WERI-Rb-1 (cell line): Measurements from ENCODE around the gene CSF1R.

Source experiments
- DNase-seq: peaks from one replicate; pipeline ENCODE4 v3.0.0-alpha.2; 2020
- H3K27ac ChIP-seq: fragments of 250-450 bp; sonication (Bioruptor Pico); 2 replicates; pipeline ENCODE4 v1.5.1; 2020; ENCODE audit warnings: mild to moderate bottlenecking, moderate library complexity
- H3K27me3 ChIP-seq: fragments of 250-450 bp; sonication (Bioruptor Pico); 2 replicates; pipeline ENCODE4 v1.5.1; 2021; ENCODE audit warnings: mild to moderate bottlenecking, low read depth, moderate library complexity; ENCODE audit not compliant: insufficient read depth, severe bottlenecking
- H3K36me3 ChIP-seq: fragments of 250-450 bp; sonication (Bioruptor Pico); 2 replicates; pipeline ENCODE4 v1.5.1; 2020; ENCODE audit warnings: mild to moderate bottlenecking, moderate library complexity
- H3K4me3 ChIP-seq: 2 replicates; pipeline ENCODE4 v1.5.1; 2011; ENCODE audit warnings: low read depth, mild to moderate bottlenecking, control low read depth, low read length
- H3K9me3 ChIP-seq: fragments of 250-450 bp; sonication (Bioruptor Pico); 2 replicates; pipeline ENCODE4 v1.5.1; 2021; ENCODE audit warnings: mild to moderate bottlenecking, moderate library complexity; ENCODE audit not compliant: severe bottlenecking
- CTCF ChIP-seq: IDR thresholded peaks from 2 replicates; pipeline ENCODE4 v1.5.1; 2011; ENCODE audit warnings: low read depth, mild to moderate bottlenecking, control low read depth, inconsistent platforms, low read length

The CSF1R gene

GRCh38 chr5:150068472-150068871 lies 17.9 kb downstream of the CSF1R start:
- no peaks in the 10 kb centered on the region for H3K27me3 ChIP-seq
- H3K9me3 ChIP-seq, result no peaks in the 10 kb centered on the region
- no peaks in the 10 kb centered on the region for H3K36me3 ChIP-seq
- H3K4me3 ChIP-seq, result no peak overlapping the region
- no peak for TF ChIP-seq CTCF
- no peak for DNase-seq
- no peak overlapping the region for H3K27ac ChIP-seq

- Histone ChIP-seq H3K4me3 (no peak overlapping the region), H3K27me3 (no peaks in the 10 kb centered on the region), H3K9me3 (no peaks in the 10 kb centered on the region), H3K27ac (no peak overlapping the region), H3K36me3 (no peaks in the 10 kb centered on the region)
- DNase-seq, result no peak
- TF ChIP-seq CTCF, result no peak
Measured at GRCh38 chr5:150068071-150068470, 18.3 kb downstream of the CSF1R start.

GRCh38 chr5:150067405-150067960 lies 18.9 kb downstream of the CSF1R start:
- Histone ChIP-seq H3K4me3 (no peak overlapping the region), H3K9me3 (no peaks in the 10 kb centered on the region), H3K27me3 (no peaks in the 10 kb centered on the region), H3K27ac (no peak overlapping the region), H3K36me3 (no peaks in the 10 kb centered on the region)
- TF ChIP-seq CTCF, result no peak
- no peak for DNase-seq

GRCh38 chr5:150066901-150067396 lies 19.4 kb downstream of the CSF1R start:
- no peaks in the 10 kb centered on the region for H3K9me3 ChIP-seq

GRCh38 chr5:150066436-150066835 lies 19.9 kb downstream of the CSF1R start:
- H3K36me3 ChIP-seq, result no peaks in the 10 kb centered on the region
- no peak for DNase-seq

More at GRCh38 chr5:150066901-150067396, 19.4 kb downstream of the CSF1R start:
- Histone ChIP-seq H3K27me3 (no peaks in the 10 kb centered on the region), H3K4me3 (no peak overlapping the region), H3K27ac (no peak overlapping the region), H3K36me3 (no peaks in the 10 kb centered on the region)
- DNase-seq, result no peak
- no peak for TF ChIP-seq CTCF

More at GRCh38 chr5:150066436-150066835, 19.9 kb downstream of the CSF1R start:
- no peak overlapping the region for H3K27ac ChIP-seq
- H3K27me3 ChIP-seq, result no peaks in the 10 kb centered on the region
- no peak overlapping the region for H3K4me3 ChIP-seq
- TF ChIP-seq CTCF, result no peak
- no peaks in the 10 kb centered on the region for H3K9me3 ChIP-seq
